ENCODE data around the gene CLEC20A.

- no peak for TF ChIP-seq POLR2A (IDR thresholded peaks at IDR 0.05)
- no peak for TF ChIP-seq CTCF (IDR thresholded peaks at IDR 0.05)
- no peak for TF ChIP-seq POLR2AphosphoS5 (IDR thresholded peaks at IDR 0.05)
These were observed 5.8 kb downstream of the CLEC20A start for GRCh38 chr1:178490967-178491366.
